Uterus (tissue), 4 donors: ENCODE data around the gene ARHGEF7. TPM values are rescaled to one million over a fixed set of nuclear protein-coding genes. Genes with fewer than 3 reads are reported as not detected.

Source experiments
- DNase-seq, 2 donors: peaks; one replicate each; pipeline ENCODE4 v3.0.0-alpha.2; 2019 to 2020
- H3K27ac ChIP-seq, 2 donors: fragments of 200-600 bp; sonication (generic); 1 replicate in 1 of 2; 2 replicates in 1 of 2; pipeline ENCODE4 v1.5.1; 2016 to 2018
- H3K27me3 ChIP-seq, 2 donors: fragments of 200-600 bp; sonication (generic); one replicate each; pipeline ENCODE4 v1.5.1; 2018 to 2019; ENCODE audit warnings: control low read depth in 1 of 2
- H3K36me3 ChIP-seq, 2 donors: fragments of 200-600 bp; sonication (generic); one replicate each; pipeline ENCODE4 v1.5.1; 2019; ENCODE audit warnings: control low read depth in 1 of 2
- H3K4me1 ChIP-seq, 2 donors: fragments of 200-600 bp; sonication (generic); one replicate each; pipeline ENCODE4 v1.5.1; 2018 to 2019; ENCODE audit warnings: control low read depth in 1 of 2
- H3K4me3 ChIP-seq, 2 donors: fragments of 200-600 bp; sonication (generic); 1 replicate in 1 of 2; 2 replicates in 1 of 2; pipeline ENCODE4 v1.5.1; 2018 to 2019; ENCODE audit warnings: mild to moderate bottlenecking in 1 of 2
- H3K9me3 ChIP-seq, 2 donors: fragments of 200-600 bp; sonication (generic); one replicate each; pipeline ENCODE4 v1.5.1; 2019; ENCODE audit warnings: control low read depth in 1 of 2
- CTCF ChIP-seq, 4 experiments: fragments of 200-600 bp in 2 of 4; fragments of 450-650 bp in 2 of 4; sonication (generic) in 2 of 4; IDR thresholded peaks; one replicate each; pipeline ENCODE4 v1.5.1; 2016 to 2019; ENCODE audit warnings: antibody characterized with exemption in 4 of 4, mild to moderate bottlenecking in 2 of 4, moderate library complexity in 1 of 4
- POLR2A ChIP-seq, 2 donors: fragments of 450-650 bp; IDR thresholded peaks; one replicate each; pipeline ENCODE4 v1.6.1; 2016; ENCODE audit warnings: antibody characterized with exemption in 2 of 2, mild to moderate bottlenecking in 1 of 2, moderate library complexity in 1 of 2
- intact Hi-C: fragments of 100-400 bp; cut with DNase I; formaldehyde crosslinking; loops from one replicate; pipeline ENCODE4 v1.15.1; 2023; ENCODE audit warnings: low total_unique reads
- total RNA-seq, 4 donors: library from RNA; depleted of rRNA in 3 of 4; stranded (reverse); fragments of >200 nt in 3 of 4; gene quantifications; one replicate each; pipeline versions ENCODE4 v1.1.0 to v1.2.4, GENCODE V29; 2014 to 2023
- donor health status: DM: yes; HTN: yes; CAD: no.

Gene ARHGEF7
- total RNA-seq, 4 donors from 2014 or later = 42.6 to 152 (median 127) TPM

DNA sequence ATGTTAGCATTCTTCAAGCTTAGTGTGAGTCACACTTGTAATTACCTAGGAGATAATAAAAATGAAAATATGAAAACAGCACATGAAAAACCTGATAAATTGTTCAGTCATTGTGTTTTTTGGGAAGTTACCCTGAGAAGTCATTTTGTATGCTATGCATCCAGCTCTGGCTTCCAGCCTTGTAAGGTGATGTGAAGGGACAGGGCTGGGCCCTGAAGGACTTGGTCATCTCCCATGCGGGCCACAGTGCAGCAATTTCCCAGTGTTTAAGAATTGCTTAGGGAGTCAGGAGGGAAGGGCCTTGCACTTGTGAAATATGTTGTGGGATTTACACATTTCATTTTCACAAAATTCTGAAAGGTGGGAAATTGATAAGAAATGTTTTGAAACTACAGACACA is 41.3 kb downstream of the ARHGEF7 start:
- TF ChIP-seq POLR2A (IDR thresholded peaks at IDR 0.05) (no peak), CTCF (IDR thresholded peaks at IDR 0.05) (no peak)
- Histone ChIP-seq H3K27ac (no peak overlapping the region), H3K4me1 (peaks cover 0 to 9% of the 10 kb centered on the region in 2 donors)

DNA sequence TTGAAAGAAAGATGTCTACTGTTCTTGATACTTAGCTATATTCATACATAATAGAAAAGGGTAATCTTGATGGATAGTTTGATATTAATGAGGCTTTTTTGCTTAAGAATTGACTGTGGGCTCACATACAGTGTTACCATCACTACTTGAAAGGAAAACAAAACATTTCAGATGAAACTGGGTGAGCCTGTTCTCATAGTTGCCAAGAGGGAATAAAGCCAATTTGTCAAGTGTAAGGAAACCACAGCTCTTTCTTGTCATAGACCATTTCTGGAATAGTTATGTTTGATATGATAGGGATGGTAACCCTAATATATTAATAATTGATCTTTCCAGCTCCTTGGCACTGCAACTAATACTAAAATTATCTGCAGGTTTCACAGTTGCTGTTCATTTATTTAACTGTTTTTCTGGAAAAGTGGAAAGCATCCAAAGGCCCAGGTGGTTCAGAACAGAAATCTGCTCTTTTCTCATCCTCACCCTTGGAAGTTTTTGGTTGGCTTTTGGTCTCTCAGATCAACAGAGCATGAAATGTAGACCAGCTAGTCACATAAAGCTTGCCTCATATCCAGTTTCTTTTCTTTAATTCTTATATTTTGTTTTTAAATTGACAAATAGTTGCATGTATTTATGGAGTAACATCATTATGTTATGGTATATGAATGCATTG is 43.2 kb downstream of the ARHGEF7 start:
- Histone ChIP-seq H3K9me3 (no peaks in the 10 kb centered on the region), H3K27ac (no peak overlapping the region), H3K4me3 (no peak overlapping the region), H3K27me3 (no peaks in the 10 kb centered on the region), H3K4me1 (peaks cover 0 to 5% of the 10 kb centered on the region in 2 donors), H3K36me3 (no peaks in the 10 kb centered on the region)
- intact Hi-C loops = no loop called here
- DNase-seq = no peak
- TF ChIP-seq POLR2A (IDR thresholded peaks at IDR 0.05) = no peak
- TF ChIP-seq CTCF (IDR thresholded peaks at IDR 0.05) = no peak

More for the DNA sequence above, 41.3 kb downstream of the ARHGEF7 start:
- no peak for DNase-seq
- Histone ChIP-seq H3K9me3 (no peaks in the 10 kb centered on the region), H3K4me3 (no peak overlapping the region), H3K36me3 (no peaks in the 10 kb centered on the region), H3K27me3 (no peaks in the 10 kb centered on the region)
- intact Hi-C loops = no loop called here

DNA sequence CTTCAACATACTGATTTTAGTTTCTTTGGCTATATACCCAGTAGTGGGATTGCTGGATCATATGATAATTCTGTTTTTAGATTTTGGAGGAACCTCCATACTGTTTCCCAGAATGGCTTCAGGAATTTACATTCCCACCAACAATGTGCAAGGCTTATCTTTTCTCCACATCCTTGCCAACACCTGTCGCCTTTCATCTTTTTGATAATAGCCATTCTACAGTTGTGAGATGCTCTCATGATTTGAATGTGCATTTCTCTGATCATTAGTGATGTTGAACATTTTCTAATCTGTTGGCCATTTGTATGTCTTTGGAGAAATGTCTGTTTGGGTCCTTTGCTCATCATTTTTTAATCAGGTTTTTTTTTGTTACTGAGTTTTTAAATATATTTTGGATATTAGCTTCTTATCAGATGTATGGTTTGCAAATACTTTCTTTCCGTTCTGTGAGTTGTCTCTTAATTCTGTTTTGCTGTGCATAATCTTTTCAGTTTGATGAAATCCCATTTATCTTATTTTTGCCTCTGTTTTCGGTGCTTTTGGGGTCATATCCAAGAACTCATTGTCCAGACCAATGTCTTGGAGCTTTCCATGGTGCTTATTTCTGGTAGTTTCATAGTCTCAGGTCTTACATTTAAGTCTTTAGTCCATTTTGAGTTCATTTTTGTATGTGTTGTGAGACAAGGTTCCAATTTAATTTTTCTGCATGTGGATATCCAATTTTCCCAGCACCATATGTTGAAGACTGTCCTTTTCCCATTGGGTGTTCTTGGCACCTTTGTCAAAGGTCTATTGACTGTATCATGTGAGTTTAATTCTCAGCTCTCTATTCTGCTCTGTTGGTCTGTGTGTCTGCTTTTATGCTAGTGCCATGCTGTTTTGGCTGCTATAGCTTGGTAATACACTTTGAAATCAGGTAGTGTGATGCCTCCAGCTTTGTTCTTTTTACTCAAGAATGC is 44.5 kb downstream of the ARHGEF7 start:
- intact Hi-C loops = loop anchor here (10.0 kb wide), 1 partner anchor 55 kb away; no protein-coding TSS in a partner anchor
- peaks cover 0 to 2% of the 10 kb centered on the region in 2 donors for H3K4me1 ChIP-seq

DNA sequence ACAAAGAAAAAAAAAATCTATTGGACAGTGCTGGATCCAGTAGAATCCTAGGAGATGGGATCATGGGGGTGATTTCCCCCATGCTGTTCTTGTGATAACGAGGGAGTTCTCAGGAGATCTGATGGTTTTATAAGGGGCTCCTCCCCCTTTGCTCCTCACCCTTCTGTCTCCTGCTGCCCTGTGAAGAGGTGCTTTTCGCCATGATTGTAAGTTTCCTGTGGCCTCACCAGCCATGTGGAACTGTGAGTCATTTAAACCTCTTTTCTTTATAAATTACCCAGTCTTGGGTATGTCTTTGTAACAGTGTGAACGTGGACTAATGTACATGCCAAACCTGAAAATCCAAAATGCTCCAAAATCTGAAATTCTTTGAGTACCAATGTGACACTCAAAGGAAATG is 45.5 kb downstream of the ARHGEF7 start:
- TF ChIP-seq CTCF (IDR thresholded peaks at IDR 0.05) (no peak), POLR2A (IDR thresholded peaks at IDR 0.05) (no peak)
- no peaks in the 10 kb centered on the region for H3K9me3 ChIP-seq
- H3K4me3 ChIP-seq = no peak overlapping the region
- no peaks in the 10 kb centered on the region for H3K36me3 ChIP-seq
- intact Hi-C loops = loop anchor here (10.0 kb wide), 1 partner anchor 54 kb away; no protein-coding TSS in a partner anchor
- no peak overlapping the region for H3K27ac ChIP-seq
- DNase-seq = no peak
- H3K4me1 ChIP-seq = no peaks in the 10 kb centered on the region
- H3K27me3 ChIP-seq = no peaks in the 10 kb centered on the region

More for the DNA sequence above, 44.5 kb downstream of the ARHGEF7 start:
- TF ChIP-seq POLR2A (IDR thresholded peaks at IDR 0.05) (no peak), CTCF (IDR thresholded peaks at IDR 0.05) (no peak)
- Histone ChIP-seq H3K27me3 (no peaks in the 10 kb centered on the region), H3K4me3 (no peak overlapping the region), H3K9me3 (no peaks in the 10 kb centered on the region), H3K36me3 (no peaks in the 10 kb centered on the region), H3K27ac (no peak overlapping the region)
- no peak for DNase-seq
